Endometrial microvascular endothelial cells (primary cell): ENCODE data around the gene GTF3C1. TPM values are rescaled to one million over a fixed set of nuclear protein-coding genes. Genes with fewer than 3 reads are reported as not detected.
"Not testable (repeated sequence)": the region's sequence is repeated elsewhere in the genome, so short reads cannot be mapped to it uniquely, and the experiment has no call there.

Experiments
- in situ Hi-C: cut with HindIII; loops from 2 replicates; pipeline ENCODE4 v1.10.0; 2017; ENCODE audit warnings: low sequenced_read_pairs, low pct_unique_long_range_greater_than_20kb; ENCODE audit errors: inconsistent ontology term
- total RNA-seq: library from RNA; depleted of rRNA; stranded (reverse); fragments of >200 nt; gene quantifications from one replicate; pipeline ENCODE4 v1.2.3, GENCODE V29; 2015; ENCODE audit errors: inconsistent ontology term

GTF3C1 gene
- total RNA-seq, 1 donor from 2014 or later, result 68.9 TPM

DNA sequence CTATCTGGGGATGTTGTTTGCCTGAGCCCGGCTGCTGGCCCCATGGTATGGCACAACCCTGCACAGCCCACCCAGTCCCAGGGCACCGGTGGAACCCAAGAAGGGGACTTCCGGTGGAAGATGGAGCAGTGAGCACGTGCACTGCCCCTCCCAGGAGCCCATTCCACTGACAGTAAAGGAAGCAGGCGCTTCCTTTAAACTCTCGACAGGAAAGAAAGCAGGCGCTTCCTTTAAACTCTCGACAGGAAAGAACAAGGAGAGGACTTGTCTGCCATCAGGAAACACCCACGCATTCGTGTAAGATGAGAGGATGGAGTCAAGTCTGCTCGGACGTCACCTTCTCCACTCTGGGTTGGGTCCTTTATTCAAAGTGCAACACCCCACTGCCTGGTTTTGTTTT is 94.0 kb downstream of the GTF3C1 start:
- in situ Hi-C loops, result no loop called here

DNA sequence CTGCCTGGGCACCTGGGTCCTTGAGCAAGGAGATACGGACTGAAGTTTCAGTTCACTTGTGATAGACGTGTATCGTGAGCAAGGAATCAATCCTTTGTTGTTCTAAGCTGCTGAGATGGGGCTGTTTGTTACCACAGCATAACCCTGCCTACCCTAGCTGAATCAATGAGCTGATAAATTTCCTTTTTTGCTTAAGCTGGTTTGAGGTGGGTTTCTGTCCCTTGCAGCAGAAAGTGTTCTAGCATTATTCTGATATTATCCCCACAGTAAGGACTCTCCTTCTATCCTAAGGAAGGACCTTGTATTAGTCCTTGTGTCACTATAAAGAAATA is 96.3 kb downstream of the GTF3C1 start:
- in situ Hi-C loops, result no loop called here

DNA sequence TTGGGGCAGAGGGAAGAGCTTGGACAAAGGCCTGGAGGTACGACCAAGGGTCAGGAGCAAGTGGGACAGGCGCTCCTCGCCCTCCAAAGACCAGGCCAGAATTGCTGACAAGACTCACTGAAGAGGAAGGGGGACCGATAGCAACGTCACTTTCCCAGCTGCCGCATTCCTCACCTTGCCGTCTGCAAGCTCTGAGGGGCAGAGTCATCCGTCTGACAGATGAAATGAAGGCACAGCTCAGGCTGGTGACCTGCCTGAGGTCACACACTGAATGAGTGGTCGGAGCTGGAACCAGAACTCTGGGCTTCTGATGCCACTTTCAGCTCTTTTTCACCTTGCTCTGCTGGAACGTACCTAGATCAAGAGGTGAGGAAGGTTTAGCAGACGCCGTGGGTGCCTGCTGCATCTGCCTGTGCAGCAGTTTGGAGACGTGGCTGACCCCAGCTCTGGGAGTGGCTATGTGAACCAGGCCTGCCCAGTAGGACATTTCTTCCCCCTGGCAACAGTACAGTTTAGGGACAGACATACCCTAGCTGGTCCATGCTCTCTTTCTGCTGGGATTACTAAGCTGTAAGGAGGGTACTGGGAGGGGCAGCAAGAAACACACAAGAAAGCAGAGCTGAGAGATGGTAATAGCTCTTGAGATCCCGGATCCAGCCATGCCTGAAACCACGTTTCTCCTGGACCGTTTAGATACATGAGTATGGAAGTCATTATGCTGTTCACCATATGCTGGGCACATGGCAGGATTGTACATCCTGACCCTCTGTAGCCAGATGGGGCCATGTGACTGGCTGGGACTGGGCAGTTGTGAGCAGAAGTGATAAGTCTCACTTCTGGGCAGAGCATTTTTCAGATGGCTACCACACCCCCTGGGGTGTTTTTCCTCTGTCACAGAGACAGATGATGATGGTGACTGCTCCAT is 96.9 kb downstream of the GTF3C1 start:
- in situ Hi-C loops, result no loop called here

DNA sequence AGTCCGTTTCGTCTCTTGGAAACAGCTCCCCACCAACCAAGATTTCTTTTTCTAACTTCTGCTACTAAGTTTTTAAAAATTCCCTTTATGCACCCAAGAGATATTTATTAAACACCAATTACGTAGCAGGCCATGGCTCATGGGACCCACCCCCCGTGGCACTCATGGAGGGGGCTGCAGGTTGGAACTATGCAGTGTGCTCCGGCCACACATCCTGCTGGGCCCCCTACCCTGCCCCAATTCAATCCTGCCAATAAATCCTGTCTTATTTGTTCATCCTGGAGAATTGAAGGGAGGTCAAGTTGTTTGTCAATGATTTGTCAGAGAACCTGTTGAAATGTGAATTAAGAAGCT is 99.5 kb downstream of the GTF3C1 start:
- in situ Hi-C loops, result no loop called here

DNA sequence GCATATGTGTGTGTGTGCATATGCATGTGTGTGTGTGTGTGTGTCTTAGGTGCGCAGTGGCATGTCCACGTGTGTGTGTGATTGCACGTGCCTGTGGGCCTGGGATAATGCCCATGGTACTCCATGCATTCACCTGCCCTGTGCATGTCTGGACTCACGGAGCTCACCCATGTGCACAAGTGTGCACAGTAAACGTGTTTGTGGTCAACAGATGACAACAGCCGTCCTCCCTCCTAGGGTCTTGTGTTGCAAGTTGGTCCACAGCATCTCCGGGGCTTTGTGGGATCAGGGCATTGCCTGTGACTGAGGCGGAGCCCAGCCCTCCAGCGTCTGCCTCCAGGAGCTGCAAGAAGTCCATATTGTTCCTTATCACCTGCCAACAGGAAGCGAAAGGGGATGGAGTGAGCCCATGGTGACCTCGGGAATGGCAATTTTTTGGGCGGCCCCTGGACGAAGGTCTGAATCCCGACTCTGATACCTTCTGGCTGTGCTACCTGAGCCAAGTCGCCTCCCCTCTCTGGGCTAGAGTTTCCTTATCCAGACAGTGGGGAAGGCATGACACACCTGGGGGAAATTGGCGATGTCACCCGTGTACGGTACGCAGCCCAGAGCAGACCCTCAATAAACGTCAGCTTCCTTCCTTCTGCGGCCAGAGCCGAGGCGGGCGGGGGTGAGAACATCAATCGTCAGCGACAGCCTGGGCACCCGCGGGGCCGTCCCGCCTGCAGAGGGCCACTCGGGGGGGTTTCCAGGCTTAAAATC is 100.1 kb downstream of the GTF3C1 start:
- in situ Hi-C loops, result no loop called here

DNA sequence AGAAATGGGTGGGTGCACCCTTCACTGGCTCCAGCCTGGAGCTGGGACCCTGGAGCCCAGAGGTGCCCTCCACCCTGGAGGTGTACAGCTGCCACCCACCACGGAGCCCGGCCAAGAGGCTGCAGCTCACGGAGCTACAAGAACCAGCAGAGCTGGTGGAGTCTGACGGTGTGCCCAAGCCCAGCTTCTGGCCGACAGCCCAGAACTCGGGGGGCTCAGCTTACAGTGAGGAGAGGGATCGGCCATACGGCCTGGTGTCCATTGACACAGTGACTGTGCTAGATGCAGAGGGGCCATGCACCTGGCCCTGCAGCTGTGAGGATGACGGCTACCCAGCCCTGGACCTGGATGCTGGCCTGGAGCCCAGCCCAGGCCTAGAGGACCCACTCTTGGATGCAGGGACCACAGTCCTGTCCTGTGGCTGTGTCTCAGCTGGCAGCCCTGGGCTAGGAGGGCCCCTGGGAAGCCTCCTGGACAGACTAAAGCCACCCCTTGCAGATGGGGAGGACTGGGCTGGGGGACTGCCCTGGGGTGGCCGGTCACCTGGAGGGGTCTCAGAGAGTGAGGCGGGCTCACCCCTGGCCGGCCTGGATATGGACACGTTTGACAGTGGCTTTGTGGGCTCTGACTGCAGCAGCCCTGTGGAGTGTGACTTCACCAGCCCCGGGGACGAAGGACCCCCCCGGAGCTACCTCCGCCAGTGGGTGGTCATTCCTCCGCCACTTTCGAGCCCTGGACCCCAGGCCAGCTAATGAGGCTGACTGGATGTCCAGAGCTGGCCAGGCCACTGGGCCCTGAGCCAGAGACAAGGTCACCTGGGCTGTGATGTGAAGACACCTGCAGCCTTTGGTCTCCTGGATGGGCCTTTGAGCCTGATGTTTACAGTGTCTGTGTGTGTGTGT is 100.9 kb downstream of the GTF3C1 start:
- in situ Hi-C loops, result no loop called here

DNA sequence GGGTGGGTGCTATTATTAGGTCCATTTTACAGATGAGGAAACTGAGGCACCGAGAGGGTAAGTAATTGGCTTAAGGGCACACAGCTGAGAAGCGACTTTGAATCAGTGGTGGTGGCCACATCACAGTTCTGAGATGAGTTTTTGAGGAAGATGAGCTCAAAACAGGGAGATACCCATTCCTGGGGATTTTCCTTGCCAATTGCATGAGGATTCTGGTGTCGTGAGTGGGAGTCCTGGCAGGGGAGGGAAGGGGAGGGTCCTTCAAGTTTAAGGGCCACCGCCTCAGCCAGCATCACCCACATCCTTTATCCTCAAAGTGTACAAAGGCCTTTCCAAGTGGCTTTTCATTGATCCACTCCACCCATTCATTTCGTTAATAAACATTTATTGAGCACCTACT is 102.4 kb downstream of the GTF3C1 start:
- in situ Hi-C loops, result no loop called here

DNA sequence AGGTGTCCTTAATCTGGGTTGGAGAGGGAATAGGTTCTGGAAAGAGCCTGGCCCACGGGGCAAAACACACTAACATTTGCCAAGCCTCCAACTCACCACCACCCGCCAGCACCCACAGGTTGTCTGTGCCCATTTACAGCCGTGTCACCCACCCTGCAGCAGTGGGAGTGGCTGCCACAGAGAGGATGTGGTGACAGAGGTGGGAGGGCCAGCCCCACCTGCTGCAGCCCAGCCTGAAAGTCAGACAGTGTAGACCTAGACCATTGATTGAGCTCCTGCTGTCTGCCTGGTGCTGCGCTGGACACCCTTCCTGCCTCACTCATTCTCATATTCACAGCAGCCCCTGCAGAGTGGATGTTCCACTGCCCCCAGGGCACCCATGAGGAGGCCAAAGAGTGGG is 103.0 kb downstream of the GTF3C1 start:
- in situ Hi-C loops, result no loop called here

DNA sequence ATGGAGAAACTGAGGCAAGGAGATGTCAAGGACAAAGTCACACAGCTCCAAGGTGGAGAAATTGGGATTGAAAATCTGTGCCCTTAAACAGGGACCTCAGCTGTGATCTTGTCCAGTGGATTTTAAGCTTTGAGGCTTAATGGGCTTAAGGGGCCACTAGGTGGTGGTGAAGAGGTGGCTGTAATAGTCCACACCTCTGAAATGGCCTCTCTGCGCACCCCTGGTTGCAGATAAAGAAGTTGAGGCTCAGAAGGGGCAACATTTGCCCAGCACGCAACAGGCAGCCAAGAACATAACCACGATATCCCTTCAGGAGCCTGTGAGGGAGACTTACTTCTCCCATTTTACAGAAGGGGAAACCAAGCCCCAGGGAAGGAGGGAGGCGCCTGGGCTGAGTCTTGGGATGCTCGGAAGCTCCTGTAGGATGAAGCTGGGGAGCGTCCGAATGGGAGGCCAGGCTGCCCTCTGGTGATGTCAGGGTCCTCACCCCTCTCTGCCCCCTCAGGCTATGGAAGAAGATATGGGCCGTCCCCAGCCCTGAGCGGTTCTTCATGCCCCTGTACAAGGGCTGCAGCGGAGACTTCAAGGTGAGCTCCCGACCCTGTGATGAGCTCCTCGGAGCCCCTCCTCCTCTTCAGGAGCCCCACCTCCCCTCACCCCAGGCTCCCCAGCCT is 104.1 kb downstream of the GTF3C1 start:
- in situ Hi-C loops, result no loop called here

DNA sequence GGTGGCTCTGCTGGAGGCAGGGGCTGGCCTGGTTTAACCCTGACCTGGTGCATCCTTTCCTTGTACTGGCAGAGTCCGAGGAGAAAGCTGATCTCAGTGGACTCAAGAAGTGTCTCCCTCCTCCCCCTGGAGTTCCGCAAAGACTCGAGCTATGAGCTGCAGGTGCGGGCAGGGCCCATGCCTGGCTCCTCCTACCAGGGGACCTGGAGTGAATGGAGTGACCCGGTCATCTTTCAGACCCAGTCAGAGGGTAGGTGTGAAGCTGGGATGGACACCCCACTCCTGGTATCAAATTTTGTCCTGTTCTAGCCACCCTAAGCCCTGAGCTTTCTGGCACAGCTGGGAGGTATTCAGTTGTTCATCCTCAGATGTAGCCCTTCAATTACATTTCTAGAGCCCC is 105.2 kb downstream of the GTF3C1 start:
- in situ Hi-C loops, result no loop called here

DNA sequence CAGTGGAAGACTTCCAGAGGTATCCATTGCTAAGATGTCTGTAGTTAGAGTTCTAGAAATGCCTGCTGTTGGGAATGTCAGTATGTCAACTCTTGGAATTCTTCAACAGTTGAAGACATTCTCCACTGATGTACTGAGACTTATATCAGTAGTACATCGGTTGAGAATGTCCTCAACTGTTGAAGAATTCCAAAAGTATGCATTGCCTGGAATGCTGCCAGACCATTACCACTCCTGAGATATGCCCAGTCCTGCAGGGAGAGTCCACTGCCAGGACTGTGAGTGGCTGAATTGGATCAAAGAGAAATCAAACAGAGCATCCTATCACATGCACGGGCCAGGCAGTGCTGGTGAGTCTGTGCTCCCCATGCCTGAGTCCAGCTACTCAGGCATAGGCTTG is 105.7 kb downstream of the GTF3C1 start:
- in situ Hi-C loops, result no loop called here

DNA sequence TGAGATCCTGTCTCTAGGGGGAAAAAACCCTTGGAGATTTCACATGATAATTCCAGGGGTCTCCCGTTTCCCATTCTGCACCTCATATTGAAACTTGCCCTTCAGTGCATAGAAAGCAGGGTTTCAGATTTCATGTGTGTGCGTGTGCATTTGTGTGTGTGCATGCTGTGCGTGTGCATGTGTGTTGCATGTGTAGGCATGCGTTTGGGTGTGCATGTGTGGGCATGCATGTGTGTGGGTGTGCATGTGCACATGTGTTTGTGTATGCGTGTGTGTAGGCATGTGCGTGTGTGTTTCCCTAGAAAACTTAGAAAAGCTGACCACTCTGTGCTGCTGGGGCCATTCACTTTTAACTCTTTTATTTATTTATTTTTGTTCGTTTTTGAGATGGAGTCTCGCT is 107.7 kb downstream of the GTF3C1 start:
- in situ Hi-C loops, result no loop called here

DNA sequence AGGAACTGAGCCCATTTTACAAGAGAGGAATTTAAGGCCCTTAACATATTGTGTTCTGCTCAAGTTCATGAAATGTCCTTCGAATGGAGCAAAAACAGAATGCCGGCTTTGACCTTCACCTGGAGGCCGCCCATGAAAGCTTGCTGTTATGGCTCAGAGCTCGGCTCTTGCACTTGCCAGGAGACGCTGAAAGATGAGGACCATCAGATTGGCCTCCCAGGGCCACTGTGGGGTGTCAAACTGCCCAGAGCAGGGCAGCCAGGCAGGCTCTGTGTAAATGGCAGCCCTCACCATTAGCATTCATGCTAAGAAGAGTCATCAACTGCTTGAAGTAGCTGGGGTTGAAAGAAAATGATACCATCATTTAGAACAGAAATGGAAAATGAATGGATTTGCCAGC is 108.4 kb downstream of the GTF3C1 start:
- in situ Hi-C loops, result no loop called here

DNA sequence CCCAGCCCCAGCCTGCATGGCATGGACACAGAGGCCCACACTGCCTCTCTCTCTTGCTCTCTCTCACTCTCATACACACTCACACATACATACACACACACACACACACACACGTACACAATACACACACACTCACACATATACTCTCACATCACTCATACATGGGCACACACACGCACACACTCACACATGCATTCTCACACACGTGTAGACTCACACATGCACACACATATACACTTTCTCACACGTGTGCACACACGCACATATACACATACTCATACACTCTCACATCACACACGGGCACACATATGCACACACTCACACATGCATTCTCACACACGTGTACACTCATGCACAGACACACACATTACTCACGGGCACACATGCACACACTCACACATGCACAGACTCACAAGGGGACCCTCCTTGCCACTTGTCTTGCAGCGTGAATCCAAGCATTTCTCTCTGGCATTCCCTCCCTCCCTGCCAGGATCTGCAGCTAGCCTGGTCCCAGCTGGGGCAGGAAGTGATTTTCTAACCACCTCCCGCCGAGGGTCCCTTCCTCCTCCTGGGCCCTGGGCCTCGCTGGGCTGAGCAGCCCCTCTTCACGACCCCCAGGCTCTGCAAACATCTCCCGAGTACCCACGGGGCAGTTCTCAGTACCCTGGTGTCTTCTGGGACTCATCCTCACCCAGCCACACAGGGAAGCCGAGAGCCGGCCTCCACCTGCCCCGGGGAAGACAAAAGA is 110.3 kb downstream of the GTF3C1 start:
- in situ Hi-C loops, result no loop called here

DNA sequence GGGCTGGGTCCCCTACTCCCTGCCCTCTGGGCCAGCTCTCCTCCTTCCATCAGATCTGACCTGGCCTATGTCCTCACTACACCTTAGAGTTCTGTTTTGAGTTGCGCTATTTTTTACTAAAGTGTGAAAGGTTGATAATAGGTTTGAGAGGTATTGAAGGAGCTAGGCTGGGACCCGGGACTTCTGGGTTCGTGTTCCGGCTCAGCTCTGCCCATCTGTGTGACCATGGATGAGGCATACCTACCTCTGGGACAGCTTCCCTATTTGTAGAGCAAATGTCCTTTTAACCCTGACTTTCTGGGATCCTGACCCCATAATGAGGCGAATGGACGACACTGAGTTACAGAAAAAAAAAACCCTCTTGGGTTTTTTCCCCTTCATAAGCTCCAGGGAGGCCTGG is 111.8 kb downstream of the GTF3C1 start:
- in situ Hi-C loops, result no loop called here

DNA sequence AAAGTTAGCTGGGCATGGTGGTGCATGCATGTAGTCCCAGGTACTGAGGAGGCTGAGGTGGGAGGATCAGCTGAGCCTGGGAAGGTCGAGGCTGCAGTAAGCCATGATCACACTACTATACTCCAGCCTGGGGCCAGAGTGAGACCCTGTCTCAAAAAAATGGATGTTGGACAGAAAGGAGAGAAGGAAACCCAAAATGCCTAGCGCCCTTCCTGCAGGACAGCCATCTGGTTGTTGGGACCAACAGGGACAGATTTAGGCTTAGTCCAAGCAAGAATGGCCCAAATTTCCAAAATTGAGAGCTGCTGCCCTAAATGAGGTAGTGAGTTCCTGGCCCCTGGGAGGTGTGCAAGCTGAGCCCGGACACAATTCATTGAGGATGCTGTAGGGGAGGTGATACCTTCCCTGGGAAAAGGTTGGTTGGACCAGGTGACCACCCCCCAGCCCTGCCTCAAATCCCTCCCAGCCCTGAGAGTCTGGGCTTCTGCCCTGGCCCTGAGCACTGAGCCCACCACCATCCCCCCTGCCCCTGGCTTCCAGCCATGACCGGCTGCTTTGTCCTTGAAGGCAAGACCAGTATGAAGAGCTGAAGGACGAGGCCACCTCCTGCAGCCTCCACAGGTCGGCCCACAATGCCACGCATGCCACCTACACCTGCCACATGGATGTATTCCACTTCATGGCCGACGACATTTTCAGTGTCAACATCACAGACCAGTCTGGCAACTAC is 112.6 kb downstream of the GTF3C1 start:
- in situ Hi-C loops, result no loop called here

DNA sequence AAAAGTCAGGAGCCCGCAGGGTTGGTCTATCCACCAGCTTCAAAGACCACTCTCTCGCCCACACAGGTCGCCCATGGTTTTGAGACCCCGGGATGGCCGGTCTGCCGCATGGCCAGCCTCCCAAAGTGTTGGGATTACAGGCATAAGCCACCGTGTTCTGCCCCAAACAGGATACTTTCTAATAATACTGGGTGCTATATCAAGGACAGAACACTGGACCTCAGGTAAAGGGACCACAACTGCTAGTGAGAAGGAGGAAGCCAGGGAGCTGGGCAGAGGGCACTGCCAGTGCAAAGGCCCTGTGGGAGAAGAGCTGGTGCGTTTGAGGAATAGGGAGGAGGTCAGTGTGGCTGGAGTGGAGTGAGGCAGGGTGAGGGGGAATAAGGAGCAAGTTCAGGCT is 113.6 kb downstream of the GTF3C1 start:
- in situ Hi-C loops, result no loop called here

DNA sequence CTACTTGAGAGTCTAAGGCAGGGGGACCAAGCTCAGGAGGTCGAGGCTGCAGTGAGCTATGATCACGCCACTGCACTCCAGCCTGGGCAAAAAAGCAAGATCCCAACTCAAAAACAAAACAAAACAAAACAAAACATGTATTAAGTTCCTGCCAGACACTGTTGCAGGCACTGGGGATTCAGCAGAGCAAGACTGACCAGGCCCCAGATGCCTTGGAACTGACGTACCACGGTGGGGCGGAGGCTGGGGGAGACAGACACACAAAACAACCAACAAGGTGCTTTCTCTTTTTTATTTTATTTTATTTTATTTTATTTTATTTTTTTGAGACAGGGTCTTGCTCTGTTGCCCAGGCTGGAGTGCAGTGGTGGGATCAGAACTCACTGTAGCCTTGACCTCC is 114.6 kb downstream of the GTF3C1 start:
- in situ Hi-C loops, result not testable (repeated sequence)
